RWPE2 (cell line): ENCODE data around the gene AXIN2.

Experiments used
- ATAC-seq: fragments of 200-7000 bp; cut with Tn5 transposase; 3 replicates; pipeline ENCODE4 v1.9.1; 2021; ENCODE audit warnings: low read depth
- DNase-seq: peaks from one replicate; pipeline ENCODE4 v3.0.0-alpha.2; 2020; ENCODE audit warnings: low spot score
- H3K27ac ChIP-seq: fragments of 450-650 bp; 2 replicates; pipeline ENCODE4 v1.5.1; 2017; ENCODE audit warnings: mild to moderate bottlenecking; ENCODE audit not compliant: poor library complexity, severe bottlenecking
- H3K27me3 ChIP-seq: fragments of 250-450 bp; sonication (Bioruptor Pico); 2 replicates; pipeline ENCODE4 v1.5.1; 2021; ENCODE audit warnings: mild to moderate bottlenecking, moderate library complexity; ENCODE audit not compliant: insufficient read depth, poor library complexity, severe bottlenecking
- H3K36me3 ChIP-seq: fragments of 250-450 bp; sonication (Bioruptor Pico); 2 replicates; pipeline ENCODE4 v1.5.1; 2020; ENCODE audit warnings: low read depth, mild to moderate bottlenecking, moderate library complexity
- H3K4me1 ChIP-seq: fragments of 250-450 bp; sonication (Bioruptor Pico); 2 replicates; pipeline ENCODE4 v1.5.1; 2021; ENCODE audit warnings: mild to moderate bottlenecking, moderate library complexity; ENCODE audit not compliant: insufficient read depth, poor library complexity, severe bottlenecking
- H3K4me3 ChIP-seq: fragments of 250-450 bp; sonication (Bioruptor Pico); 2 replicates; pipeline ENCODE4 v1.5.1; 2021; ENCODE audit warnings: mild to moderate bottlenecking, moderate library complexity; ENCODE audit not compliant: severe bottlenecking
- H3K9me3 ChIP-seq: fragments of 250-450 bp; sonication (Bioruptor Pico); 2 replicates; pipeline ENCODE4 v1.5.1; 2021; ENCODE audit warnings: mild to moderate bottlenecking, moderate library complexity; ENCODE audit not compliant: severe bottlenecking
- CTCF ChIP-seq: fragments of 450-650 bp; IDR thresholded peaks from one replicate; pipeline ENCODE4 v1.5.1; 2017; ENCODE audit warnings: mild to moderate bottlenecking, moderate library complexity; ENCODE audit not compliant: poor library complexity, severe bottlenecking

The AXIN2 gene

GRCh38 chr17:65584604-65585521 is 23.4 kb upstream of the AXIN2 start:
- H3K36me3 ChIP-seq: no peaks in the 10 kb centered on the region
- H3K4me3 ChIP-seq: no peak overlapping the region
- no peak overlapping the region for H3K27ac ChIP-seq
- ATAC-seq (no peak), DNase-seq (no peak)
- H3K9me3 ChIP-seq: no peaks in the 10 kb centered on the region
- TF ChIP-seq CTCF: no peak
- H3K4me1 ChIP-seq: no peaks in the 10 kb centered on the region
- H3K27me3 ChIP-seq: no peaks in the 10 kb centered on the region

DNA sequence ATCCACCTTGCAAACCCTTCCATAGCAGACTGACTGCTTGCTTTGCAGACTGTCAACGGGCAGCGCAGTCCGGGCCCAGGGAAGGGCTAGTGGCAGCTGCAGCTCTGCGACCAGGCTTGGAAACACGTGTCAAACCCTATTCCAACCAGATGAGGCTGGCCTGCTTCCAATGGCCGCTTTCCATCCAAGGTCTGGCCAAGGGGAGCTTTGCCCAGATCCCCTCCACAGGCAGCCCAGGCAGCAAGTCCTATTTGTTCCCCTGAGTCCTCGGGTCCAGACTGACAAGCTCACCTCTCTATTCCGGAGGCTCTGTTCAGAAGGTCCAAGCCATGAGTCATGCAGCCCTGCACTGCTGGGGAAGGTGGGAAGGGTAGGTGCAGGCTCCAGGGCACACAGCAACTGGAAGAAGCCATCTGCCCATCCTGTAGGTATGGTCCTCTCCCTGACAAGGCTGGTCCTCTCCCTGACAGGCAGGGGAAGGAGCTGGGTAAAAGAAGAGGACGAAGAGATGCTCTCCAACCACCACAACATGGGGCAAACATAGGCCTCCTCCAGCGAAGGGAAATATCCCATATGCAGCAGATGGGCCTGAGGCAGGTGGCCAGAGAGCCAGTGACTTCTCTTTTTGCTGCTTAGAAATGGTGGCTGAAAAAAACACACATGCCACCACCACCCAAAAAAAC is 22.6 kb upstream of the AXIN2 start:
- Histone ChIP-seq H3K36me3 (no peaks in the 10 kb centered on the region), H3K27ac (no peak overlapping the region), H3K4me1 (no peaks in the 10 kb centered on the region), H3K27me3 (no peaks in the 10 kb centered on the region), H3K4me3 (no peak overlapping the region), H3K9me3 (no peaks in the 10 kb centered on the region)
- ATAC-seq (no peak), DNase-seq (no peak)
- no peak for TF ChIP-seq CTCF

DNA sequence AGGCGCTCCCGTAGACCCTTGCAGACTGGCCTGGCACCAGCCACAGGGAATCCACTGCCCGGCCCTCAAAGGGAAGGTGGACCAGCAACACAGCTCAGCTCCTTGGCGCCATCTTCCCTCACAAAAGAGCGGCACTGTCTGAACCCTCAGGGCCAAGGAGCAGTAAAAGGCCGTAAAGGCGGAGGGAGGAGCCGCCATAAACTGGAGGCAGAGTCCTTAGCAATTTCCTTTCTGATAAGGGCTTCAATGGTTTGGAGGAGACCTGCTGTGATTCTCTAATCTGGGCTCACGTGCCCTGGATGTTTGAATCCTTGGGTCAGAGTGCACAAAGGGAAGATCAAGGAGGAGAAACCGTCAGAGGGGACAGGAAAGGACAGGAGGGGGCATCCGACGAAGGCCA is 15.5 kb upstream of the AXIN2 start:
- Histone ChIP-seq H3K36me3 (no peaks in the 10 kb centered on the region), H3K4me1 (no peaks in the 10 kb centered on the region), H3K27ac (no peak overlapping the region), H3K4me3 (no peak overlapping the region), H3K9me3 (no peaks in the 10 kb centered on the region), H3K27me3 (peaks cover under 1% of the 10 kb centered on the region)
- ATAC-seq: no peak
- DNase-seq: no peak
- TF ChIP-seq CTCF: no peak

GRCh38 chr17:65573282-65573602 is 11.8 kb upstream of the AXIN2 start:
- no peak for DNase-seq
- Histone ChIP-seq H3K36me3 (no peaks in the 10 kb centered on the region), H3K9me3 (no peaks in the 10 kb centered on the region), H3K4me3 (no peak overlapping the region), H3K4me1 (no peaks in the 10 kb centered on the region), H3K27ac (no peak overlapping the region), H3K27me3 (peaks cover 4% of the 10 kb centered on the region)
- ATAC-seq: no peak
- no peak for TF ChIP-seq CTCF
